PC-9 (cell line): ENCODE results near the gene PRKG1.

ENCODE experiments used
- CTCF ChIP-seq: fragments of 200-600 bp; sonication (generic); conservative IDR thresholded peaks from 2 replicates; pipeline ENCODE4 v1.6.1; 2017; ENCODE audit warnings: mixed run types, antibody characterized with exemption, mild to moderate bottlenecking, moderate library complexity
- EZH2 ChIP-seq: fragments of 200-600 bp; sonication (generic); IDR thresholded peaks from 2 replicates; pipeline ENCODE4 v1.8.0; 2017; ENCODE audit warnings: antibody characterized with exemption, low read depth

GRCh38 chr10:52335665-52336064 lies 1261.4 kb downstream of the PRKG1 start:
- TF ChIP-seq EZH2: no peak
- TF ChIP-seq CTCF: no peak
